Smooth muscle cell (in vitro differentiated cells): ENCODE results near the gene SCTR. TPM values are rescaled to one million over a fixed set of nuclear protein-coding genes. Genes with fewer than 3 reads are reported as not detected.

Source experiments
- DNase-seq: peaks from one replicate; lab custom pipeline; 2025; ENCODE audit not compliant: unreplicated experiment; lab: John Stamatoyannopoulos, UW
- H2AFZ ChIP-seq: fragments of 200-600 bp; sonication (generic); 2 replicates; pipeline ENCODE4 v1.6.0; 2016; ENCODE audit warnings: antibody characterized with exemption, low read depth, mild to moderate bottlenecking
- H3F3A ChIP-seq: fragments of 200-600 bp; sonication (generic); 2 replicates; pipeline ENCODE4 v1.6.0; 2017; ENCODE audit warnings: antibody characterized with exemption, low read depth
- H3K27ac ChIP-seq: fragments of 200-600 bp; sonication (generic); 2 replicates; pipeline ENCODE4 v1.5.1; 2016; ENCODE audit warnings: low read depth, mild to moderate bottlenecking
- H3K27me3 ChIP-seq: fragments of 200-600 bp; sonication (generic); 2 replicates; pipeline ENCODE4 v1.6.1; 2016; ENCODE audit warnings: low read depth, mild to moderate bottlenecking
- H3K36me3 ChIP-seq: fragments of 200-600 bp; sonication (generic); 2 replicates; pipeline ENCODE4 v1.5.1; 2016; ENCODE audit warnings: low read depth
- H3K4me1 ChIP-seq: fragments of 200-600 bp; sonication (generic); 2 replicates; pipeline ENCODE4 v1.5.1; 2016; ENCODE audit warnings: low read depth
- H3K4me2 ChIP-seq: fragments of 200-600 bp; sonication (generic); 2 replicates; pipeline ENCODE4 v1.6.0; 2016; ENCODE audit warnings: mild to moderate bottlenecking
- H3K4me3 ChIP-seq: fragments of 200-600 bp; sonication (generic); 2 replicates; pipeline ENCODE4 v1.5.1; 2016; ENCODE audit warnings: mild to moderate bottlenecking
- H3K79me2 ChIP-seq: fragments of 200-600 bp; sonication (generic); 2 replicates; pipeline ENCODE4 v1.6.0; 2016; ENCODE audit warnings: low read depth, mild to moderate bottlenecking
- H3K9ac ChIP-seq: fragments of 200-600 bp; sonication (generic); 2 replicates; pipeline ENCODE4 v1.6.0; 2016; ENCODE audit warnings: low read depth
- H3K9me3 ChIP-seq: fragments of 200-600 bp; sonication (generic); replicated peaks from 2 replicates; pipeline ENCODE4 v1.5.1; 2016; ENCODE audit warnings: low read depth
- H4K20me1 ChIP-seq: fragments of 200-600 bp; sonication (generic); 2 replicates; pipeline ENCODE4 v1.6.0; 2016; ENCODE audit warnings: low read depth
- CTCF ChIP-seq: fragments of 200-600 bp; sonication (generic); IDR thresholded peaks from 2 replicates; pipeline ENCODE4 v1.5.1; 2017; ENCODE audit warnings: borderline replicate concordance, mild to moderate bottlenecking, antibody characterized with exemption; ENCODE audit not compliant: insufficient read depth, poor library complexity, severe bottlenecking
- WGBS: methylation state at CpG from one replicate; pipeline ENCODE4 v1.1.7; 2016; ENCODE audit warnings: low lambda C conversion rate; 5-methylcytosine and 5-hydroxymethylcytosine counted together
- polyA plus RNA-seq: library from polyadenylated mRNA; unstranded; fragments of >200 nt; fragmentation: Nextera tagmentation; extraction: Ambion mirVana; gene quantifications from 2 replicates; pipeline ENCODE4 v1.2.1, GENCODE V29; 2016
- total RNA-seq: library from RNA; depleted of rRNA; stranded (reverse); fragments of >200 nt; gene quantifications from 2 replicates; pipeline ENCODE4 v1.2.3, GENCODE V29; 2014

SCTR gene
- total and polyA plus RNA-seq, 2 experiments from 2014 or later = not detected

DNA sequence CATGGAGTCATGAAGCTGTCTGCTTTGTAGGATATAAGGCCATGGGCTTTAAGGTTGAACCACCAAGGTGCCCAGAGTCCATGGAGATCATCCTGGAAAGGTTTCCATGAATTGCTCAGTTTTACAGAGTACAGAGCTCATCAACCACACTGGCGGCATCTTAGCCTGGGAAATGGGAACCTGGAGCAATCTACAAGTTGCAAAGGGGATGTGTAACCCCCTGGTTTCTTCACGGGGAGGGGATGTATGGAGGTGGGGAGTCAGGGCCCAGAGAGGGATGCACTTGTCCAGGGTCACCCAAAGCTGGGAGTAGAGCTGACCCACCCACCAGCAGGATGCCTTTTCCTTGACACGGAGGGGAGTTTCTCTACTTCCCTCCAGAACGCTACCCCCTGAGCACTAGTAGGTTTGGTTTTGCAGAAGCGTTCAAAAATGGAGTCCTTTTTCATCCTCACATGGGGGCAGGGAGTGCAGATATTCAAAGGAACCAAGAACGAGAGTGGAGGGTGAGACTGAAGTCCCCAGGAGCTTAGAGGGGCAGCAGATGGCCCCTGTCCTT is 85.5 kb downstream of the SCTR start:
- Histone ChIP-seq H3F3A (no peaks in the 10 kb centered on the region), H4K20me1 (no peaks in the 10 kb centered on the region), H3K27ac (no peak overlapping the region), H3K4me1 (no peaks in the 10 kb centered on the region), H3K9ac (no peak overlapping the region), H3K4me3 (no peak overlapping the region), H2AFZ (no peak overlapping the region), H3K79me2 (no peaks in the 10 kb centered on the region), H3K4me2 (no peak overlapping the region), H3K27me3 (no peaks in the 10 kb centered on the region), H3K9me3 (no peaks in the 10 kb centered on the region), H3K36me3 (no peaks in the 10 kb centered on the region)
- 91% methylated on average over 6 of the region's 6 CpGs for WGBS
- no peak for TF ChIP-seq CTCF
- DNase-seq = no peak

DNA sequence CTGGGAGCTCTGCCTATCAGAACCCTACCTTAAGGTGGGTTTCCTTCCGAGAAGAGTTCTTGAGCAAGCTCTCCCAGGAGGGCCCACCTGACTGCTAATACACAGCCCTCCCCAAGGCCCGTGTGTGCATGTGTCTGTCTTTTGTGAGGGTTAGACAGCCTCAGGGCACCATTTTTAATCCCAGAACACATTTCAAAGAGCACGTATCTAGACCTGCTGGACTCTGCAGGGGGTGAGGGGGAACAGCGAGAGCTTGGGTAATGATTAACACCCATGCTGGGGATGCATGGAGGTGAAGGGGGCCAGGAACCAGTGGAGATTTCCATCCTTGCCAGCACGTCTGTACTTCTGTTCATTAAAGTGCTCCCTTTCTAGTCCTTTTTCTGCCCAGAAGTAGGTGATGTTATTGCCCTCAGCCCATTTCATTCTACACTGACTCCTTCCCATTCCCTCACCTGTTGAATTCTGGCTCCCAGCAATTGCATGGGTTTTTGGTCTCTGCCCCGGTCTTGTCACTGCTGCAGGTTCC is 86.1 kb downstream of the SCTR start:
- TF ChIP-seq CTCF = no peak

GRCh38 chr2:119436993-119437772 is 87.1 kb downstream of the SCTR start:
- no peaks in the 10 kb centered on the region for H3K79me2 ChIP-seq
- no peak overlapping the region for H3K9ac ChIP-seq
- TF ChIP-seq CTCF = no peak
- no peaks in the 10 kb centered on the region for H3K9me3 ChIP-seq
- no peak overlapping the region for H3K27ac ChIP-seq
- H4K20me1 ChIP-seq = no peaks in the 10 kb centered on the region
- H3K36me3 ChIP-seq = no peaks in the 10 kb centered on the region
- H2AFZ ChIP-seq = no peak overlapping the region
- H3F3A ChIP-seq = no peaks in the 10 kb centered on the region
- H3K27me3 ChIP-seq = no peaks in the 10 kb centered on the region
- H3K4me1 ChIP-seq = no peaks in the 10 kb centered on the region
- DNase-seq = no peak
- H3K4me2 ChIP-seq = no peak overlapping the region
- 93% methylated on average over 21 of the region's 22 CpGs for WGBS
- H3K4me3 ChIP-seq = no peak overlapping the region

More for the DNA sequence above, 86.1 kb downstream of the SCTR start:
- WGBS = 91% methylated on average over 6 of the region's 6 CpGs
- no peaks in the 10 kb centered on the region for H3K27me3 ChIP-seq
- no peak overlapping the region for H3K9ac ChIP-seq
- H3F3A ChIP-seq = no peaks in the 10 kb centered on the region
- no peaks in the 10 kb centered on the region for H4K20me1 ChIP-seq
- H3K79me2 ChIP-seq = no peaks in the 10 kb centered on the region
- H3K36me3 ChIP-seq = no peaks in the 10 kb centered on the region
- DNase-seq = no peak
- H3K9me3 ChIP-seq = no peaks in the 10 kb centered on the region
- H3K27ac ChIP-seq = no peak overlapping the region
- no peaks in the 10 kb centered on the region for H3K4me1 ChIP-seq
- no peak overlapping the region for H2AFZ ChIP-seq
- no peak overlapping the region for H3K4me3 ChIP-seq
- no peak overlapping the region for H3K4me2 ChIP-seq
